ENCODE results near the gene MRPS23. TPM values are rescaled to one million over a fixed set of nuclear protein-coding genes. Genes with fewer than 3 reads are reported as not detected.
A peak's percentile ranks its signal among the peaks of the same experiment; 100 is the strongest.

The MRPS23 gene
- total and polyA plus RNA-seq, 2 of the 13 experiments (the other 11 are each of a cell fraction or from before 2014, with no cell fraction given) = 63.2 to 181 TPM

GRCh38 chr17:57868007-57868909 lies 18.4 kb upstream of the MRPS23 start (continued):
- TF ChIP-seq ZBED4 (CRISPR knock-in tag; IDR thresholded peaks at IDR 0.05; ENCODE audit: borderline replicate concordance) (no peak), SP4 (CRISPR knock-in tag; IDR thresholded peaks at IDR 0.05) (no peak), ZNF775 (CRISPR knock-in tag; IDR thresholded peaks at IDR 0.05; ENCODE audit: borderline replicate concordance) (no peak), CEBPB (IDR thresholded peaks at IDR 0.05; ENCODE audit: borderline replicate concordance, low read depth, low read length) (no peak), NFRKB (IDR thresholded peaks at IDR 0.05) (no peak), TP53 (CRISPR knock-in tag; conservative IDR thresholded peaks at IDR 0.05) (no peak), ATM (IDR thresholded peaks at IDR 0.05; ENCODE audit: borderline replicate concordance) (no peak), ZNF609 (CRISPR knock-in tag; IDR thresholded peaks at IDR 0.05; ENCODE audit: borderline replicate concordance) (no peak), TCF12 (IDR thresholded peaks at IDR 0.05) (no peak), TCF12 (CRISPR knock-in tag; IDR thresholded peaks at IDR 0.05) (no peak), EEA1 (CRISPR knock-in tag; IDR thresholded peaks at IDR 0.05; ENCODE audit: borderline replicate concordance) (no peak), ZFP91 (CRISPR knock-in tag; IDR thresholded peaks at IDR 0.05; ENCODE audit: borderline replicate concordance) (no peak), GATAD1 (CRISPR knock-in tag; IDR thresholded peaks at IDR 0.05) (no peak), ZNF264 (CRISPR knock-in tag; IDR thresholded peaks at IDR 0.05) (no peak), ZBTB33 (CRISPR knock-in tag; IDR thresholded peaks at IDR 0.05) (peak; percentile 99), MTA1 (CRISPR knock-in tag; IDR thresholded peaks at IDR 0.05; ENCODE audit: borderline replicate concordance) (no peak)

All from HepG2 (cell line).